HL-60 (cell line): ENCODE results near the gene EDC3.

ENCODE experiments used
- POLR2AphosphoS5 ChIP-seq: IDR thresholded peaks from 2 replicates; pipeline ENCODE4 v1.6.1; 2012; ENCODE audit warnings: low read depth
- REST ChIP-seq: IDR thresholded peaks from 2 replicates; pipeline ENCODE4 v1.6.1; 2012; ENCODE audit warnings: low read depth; ENCODE audit not compliant: insufficient replicate concordance
- TF ChIP-seq, protein P1 (sequence below): IDR thresholded peaks from one replicate; pipeline ENCODE4 v1.5.1; 2011; ENCODE audit warnings: low read length, control low read depth, inconsistent platforms; ENCODE audit not compliant: insufficient read depth

DNA sequence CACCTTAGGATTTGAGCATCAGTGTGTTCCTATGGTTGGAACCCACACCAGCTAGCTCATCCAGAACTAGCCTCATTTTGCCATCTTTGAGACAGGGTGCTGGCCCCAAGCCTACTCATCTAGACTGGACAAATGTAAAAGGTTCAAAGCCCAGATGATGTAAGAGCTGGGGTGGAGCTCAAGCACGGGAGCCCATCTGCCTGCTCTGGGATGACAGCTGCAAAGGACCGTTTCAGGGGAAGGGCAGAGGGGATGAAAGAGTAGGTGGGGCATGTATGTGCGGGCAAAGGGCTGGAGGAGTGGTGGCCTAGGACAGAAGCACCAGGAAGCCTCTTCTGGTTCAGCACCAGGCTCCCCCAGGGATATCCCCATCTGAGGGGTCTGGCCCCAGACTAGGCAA lies 64.4 kb downstream of the EDC3 start:
- TF ChIP-seq, protein P1, sequence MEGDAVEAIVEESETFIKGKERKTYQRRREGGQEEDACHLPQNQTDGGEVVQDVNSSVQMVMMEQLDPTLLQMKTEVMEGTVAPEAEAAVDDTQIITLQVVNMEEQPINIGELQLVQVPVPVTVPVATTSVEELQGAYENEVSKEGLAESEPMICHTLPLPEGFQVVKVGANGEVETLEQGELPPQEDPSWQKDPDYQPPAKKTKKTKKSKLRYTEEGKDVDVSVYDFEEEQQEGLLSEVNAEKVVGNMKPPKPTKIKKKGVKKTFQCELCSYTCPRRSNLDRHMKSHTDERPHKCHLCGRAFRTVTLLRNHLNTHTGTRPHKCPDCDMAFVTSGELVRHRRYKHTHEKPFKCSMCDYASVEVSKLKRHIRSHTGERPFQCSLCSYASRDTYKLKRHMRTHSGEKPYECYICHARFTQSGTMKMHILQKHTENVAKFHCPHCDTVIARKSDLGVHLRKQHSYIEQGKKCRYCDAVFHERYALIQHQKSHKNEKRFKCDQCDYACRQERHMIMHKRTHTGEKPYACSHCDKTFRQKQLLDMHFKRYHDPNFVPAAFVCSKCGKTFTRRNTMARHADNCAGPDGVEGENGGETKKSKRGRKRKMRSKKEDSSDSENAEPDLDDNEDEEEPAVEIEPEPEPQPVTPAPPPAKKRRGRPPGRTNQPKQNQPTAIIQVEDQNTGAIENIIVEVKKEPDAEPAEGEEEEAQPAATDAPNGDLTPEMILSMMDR, result no peak
- no peak for TF ChIP-seq REST
- TF ChIP-seq POLR2AphosphoS5, result no peak
